NT2/D1 (cell line): ENCODE results near the gene CLTA.

Experiments used
- DNase-seq: peaks from one replicate; pipeline ENCODE4 v3.0.0-alpha.2; 2011; ENCODE audit warnings: low read depth, low spot score
- H3K27me3 ChIP-seq: 2 replicates; pipeline ENCODE4 v1.6.0; 2011; ENCODE audit warnings: mild to moderate bottlenecking; ENCODE audit not compliant: insufficient read length, insufficient read depth
- H3K36me3 ChIP-seq: 2 replicates; pipeline ENCODE4 v1.6.1; 2011; ENCODE audit warnings: mild to moderate bottlenecking, low read length, mixed read lengths; ENCODE audit not compliant: insufficient read depth, insufficient read length
- H3K4me1 ChIP-seq: 2 replicates; pipeline ENCODE4 v1.5.1; 2011; ENCODE audit not compliant: insufficient read depth, insufficient read length
- H3K4me3 ChIP-seq: 2 replicates; pipeline ENCODE4 v1.5.1; 2011; ENCODE audit warnings: low read depth; ENCODE audit not compliant: insufficient read length
- H3K9ac ChIP-seq: 2 replicates; pipeline ENCODE4 v1.6.0; 2011; ENCODE audit warnings: low read depth; ENCODE audit not compliant: insufficient read length
- H3K9me3 ChIP-seq: 2 replicates; pipeline ENCODE4 v1.5.1; 2011; ENCODE audit warnings: mild to moderate bottlenecking, low read length; ENCODE audit not compliant: insufficient read depth
- SUZ12 ChIP-seq: IDR thresholded peaks from 2 replicates; pipeline ENCODE4 v1.6.1; 2011; ENCODE audit not compliant: insufficient read length, insufficient read depth; ENCODE audit errors: extremely low read depth
- YY1 ChIP-seq: IDR thresholded peaks from 2 replicates; pipeline ENCODE4 v1.6.1; 2011; ENCODE audit not compliant: insufficient read length, insufficient read depth
- ZNF274 ChIP-seq: IDR thresholded peaks from 2 replicates; pipeline ENCODE4 v1.6.1; 2011; ENCODE audit warnings: mild to moderate bottlenecking, low read depth, low read length

Gene CLTA

DNA sequence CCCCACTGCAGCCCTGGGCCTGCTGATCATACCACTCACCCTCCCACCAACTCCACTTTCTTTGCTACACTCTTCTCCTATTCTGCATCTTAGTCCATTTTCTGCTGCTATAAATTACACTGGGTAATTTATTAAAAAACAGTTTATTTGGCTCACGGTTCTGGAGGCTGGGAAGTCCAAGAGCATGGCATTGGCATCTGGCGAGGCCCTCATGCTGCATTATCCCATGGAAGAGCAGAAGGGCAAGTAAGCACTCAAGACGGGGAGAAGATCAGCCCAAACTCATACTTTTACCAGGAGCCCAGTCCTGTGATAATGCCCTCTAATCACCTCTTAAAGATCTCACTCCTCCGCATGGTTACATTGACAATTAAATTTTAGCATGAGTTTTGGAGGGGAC is 44.8 kb upstream of the CLTA start:
- H3K4me3 ChIP-seq, result no peak overlapping the region
- H3K4me1 ChIP-seq, result peaks cover 15% of the 10 kb centered on the region
- H3K27me3 ChIP-seq, result no peaks in the 10 kb centered on the region
- H3K36me3 ChIP-seq, result peaks cover 91% of the 10 kb centered on the region
- no peak for DNase-seq
- no peak overlapping the region for H3K9ac ChIP-seq
- peaks cover 5% of the 10 kb centered on the region; the same call in 1 of the 2 replicates for H3K9me3 ChIP-seq
- TF ChIP-seq YY1 (no peak), ZNF274 (no peak), SUZ12 (no peak)

DNA sequence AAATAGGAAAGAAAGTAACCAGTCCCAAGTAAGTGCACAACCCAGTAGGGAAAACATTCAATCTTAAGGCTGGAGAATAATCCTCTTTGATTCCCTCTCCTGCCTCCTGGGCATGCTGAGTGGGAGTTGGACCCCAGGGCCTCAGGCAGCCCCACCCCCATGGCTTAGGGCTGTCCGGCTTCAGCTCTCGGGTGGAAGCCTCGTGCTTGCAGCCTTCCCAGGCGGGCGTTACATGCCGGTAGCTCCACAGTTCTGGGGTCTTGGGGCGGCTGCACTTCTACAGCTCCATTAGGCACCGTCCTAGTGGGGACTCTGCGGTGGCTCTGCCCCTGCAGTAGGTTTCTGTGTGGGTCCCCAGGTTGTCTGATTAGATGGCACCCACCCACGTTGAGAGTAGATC is 44.1 kb upstream of the CLTA start:
- Histone ChIP-seq H3K36me3 (peaks cover 96% of the 10 kb centered on the region), H3K27me3 (no peaks in the 10 kb centered on the region), H3K4me3 (no peak overlapping the region), H3K9ac (no peak overlapping the region), H3K4me1 (peaks cover 14% of the 10 kb centered on the region), H3K9me3 (peaks cover 5% of the 10 kb centered on the region; the same call in 1 of the 2 replicates)
- TF ChIP-seq SUZ12, result no peak
- TF ChIP-seq YY1, result no peak
- TF ChIP-seq ZNF274, result no peak
- no peak for DNase-seq

DNA sequence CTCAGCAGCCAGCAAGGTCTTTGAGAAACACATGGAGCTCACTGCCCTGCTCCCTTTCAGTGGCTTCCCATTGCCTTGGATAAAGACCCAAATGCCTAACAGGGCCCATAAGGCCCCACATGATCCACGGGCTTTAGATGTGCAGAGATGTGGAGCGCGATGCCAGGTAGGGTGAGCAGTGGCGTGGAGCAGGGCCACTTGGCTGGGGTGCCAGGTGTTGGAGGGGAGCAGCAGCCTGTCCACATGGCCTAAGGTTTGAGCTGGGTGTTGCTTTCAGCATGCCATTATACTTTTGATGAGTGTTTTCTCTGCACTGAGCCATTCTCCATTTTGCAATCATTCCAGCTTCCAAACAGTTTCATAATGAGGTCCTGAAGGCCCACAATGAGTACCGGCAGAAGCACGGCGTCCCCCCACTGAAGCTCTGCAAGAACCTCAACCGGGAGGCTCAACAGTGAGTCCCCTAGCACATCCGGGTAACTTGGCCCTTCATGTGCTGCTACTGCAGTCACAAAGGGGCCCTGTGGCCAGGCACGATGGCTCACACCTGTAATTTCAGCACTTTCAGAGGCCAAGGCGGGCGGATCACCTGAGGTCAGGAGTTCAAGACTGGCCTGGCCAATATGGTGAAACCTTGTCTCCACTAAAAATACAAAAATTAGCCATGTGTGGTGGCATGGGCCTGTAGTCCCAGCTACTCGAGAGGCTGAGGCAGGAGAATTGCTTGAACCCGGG is 43.1 kb upstream of the CLTA start:
- H3K27me3 ChIP-seq, result no peaks in the 10 kb centered on the region
- H3K36me3 ChIP-seq, result peaks cover 93% of the 10 kb centered on the region
- TF ChIP-seq YY1 (no peak), ZNF274 (no peak), SUZ12 (no peak)
- no peak overlapping the region for H3K9ac ChIP-seq
- no peak overlapping the region for H3K4me3 ChIP-seq
- H3K4me1 ChIP-seq, result peaks cover 9% of the 10 kb centered on the region
- DNase-seq, result no peak
- H3K9me3 ChIP-seq, result peaks cover 5% of the 10 kb centered on the region; the same call in 1 of the 2 replicates

DNA sequence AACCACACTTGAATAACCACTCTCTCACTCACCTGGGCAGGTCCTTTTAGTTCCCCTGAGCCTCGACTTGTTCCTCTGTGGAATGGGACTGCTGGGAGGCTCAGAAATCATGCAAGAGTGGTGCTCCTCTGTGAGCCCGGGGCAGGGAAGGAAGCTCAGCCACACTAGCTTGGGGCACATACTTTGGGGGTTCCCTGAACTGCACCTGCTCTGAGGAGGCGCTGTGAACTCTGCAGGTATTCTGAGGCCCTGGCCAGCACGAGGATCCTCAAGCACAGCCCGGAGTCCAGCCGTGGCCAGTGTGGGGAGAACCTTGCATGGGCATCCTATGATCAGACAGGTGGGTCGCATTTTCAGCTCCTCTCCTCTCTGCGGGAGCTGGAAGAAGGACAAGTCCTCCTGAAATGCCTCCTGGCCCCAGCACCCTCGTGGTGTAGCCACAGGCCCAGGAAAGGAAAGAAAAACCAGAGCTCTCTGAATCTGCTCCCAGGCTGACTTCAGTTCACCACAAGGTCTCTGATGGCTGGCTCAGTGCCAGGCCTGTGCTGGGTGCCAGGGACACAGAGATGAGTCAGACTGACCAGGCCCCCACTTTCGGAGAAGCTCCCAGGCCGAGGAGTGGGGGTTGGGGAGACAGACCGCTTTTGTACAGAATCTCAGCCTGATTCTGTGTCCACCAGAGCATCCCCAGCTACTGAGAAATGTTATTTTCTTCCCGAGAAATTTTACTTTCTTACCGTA is 42.2 kb upstream of the CLTA start:
- peaks cover 5% of the 10 kb centered on the region; the same call in 1 of the 2 replicates for H3K9me3 ChIP-seq
- H3K9ac ChIP-seq, result no peak overlapping the region
- peaks cover 92% of the 10 kb centered on the region for H3K36me3 ChIP-seq
- no peaks in the 10 kb centered on the region for H3K27me3 ChIP-seq
- H3K4me1 ChIP-seq, result peaks cover 7% of the 10 kb centered on the region
- H3K4me3 ChIP-seq, result no peak overlapping the region
- no peak for DNase-seq
- no peak for TF ChIP-seq YY1
- TF ChIP-seq ZNF274, result no peak
- no peak for TF ChIP-seq SUZ12

GRCh38 chr9:36149197-36149596 is 41.5 kb upstream of the CLTA start:
- H3K36me3 ChIP-seq, result peaks cover 85% of the 10 kb centered on the region
- H3K27me3 ChIP-seq, result no peaks in the 10 kb centered on the region
- peaks cover 5% of the 10 kb centered on the region; the same call in 1 of the 2 replicates for H3K9me3 ChIP-seq
- no peak for DNase-seq
- no peak overlapping the region for H3K9ac ChIP-seq
- H3K4me3 ChIP-seq, result no peak overlapping the region
- H3K4me1 ChIP-seq, result peaks cover 7% of the 10 kb centered on the region
- TF ChIP-seq YY1 (no peak), SUZ12 (no peak), ZNF274 (no peak)

GRCh38 chr9:36150574-36151315 is 40.0 kb upstream of the CLTA start:
- Histone ChIP-seq H3K9me3 (peaks cover 4% of the 10 kb centered on the region; the same call in 1 of the 2 replicates), H3K36me3 (peaks cover 84% of the 10 kb centered on the region), H3K27me3 (no peaks in the 10 kb centered on the region), H3K9ac (no peak overlapping the region), H3K4me3 (no peak overlapping the region), H3K4me1 (peaks cover 7% of the 10 kb centered on the region)
- no peak for DNase-seq
- TF ChIP-seq ZNF274, result no peak
- no peak for TF ChIP-seq YY1
- no peak for TF ChIP-seq SUZ12
